ENCODE data around the gene SYT9. TPM values are rescaled to one million over a fixed set of nuclear protein-coding genes. Genes with fewer than 3 reads are reported as not detected.

Gene SYT9
- polyA plus RNA-seq, 4 donors = 0.09 to 0.72 TPM; not detected in 2

GRCh38 chr11:7508087-7508486, 256.4 kb downstream of the SYT9 start:
- peaks cover 0 to 25% (median 0%) of the 10 kb centered on the region in 3 donors for H3K4me1 ChIP-seq (ENCODE audit: control insufficient read depth in 3 of 3, insufficient read depth in 2 of 3, low read depth in 1 of 3, low read length in 2 of 3)
- DNase-seq (peak; percentile 27 to 52), FAIRE-seq (no peak)
- H3K27me3 ChIP-seq (ENCODE audit: control insufficient read depth in 3 of 3, insufficient read depth in 3 of 3, low read length in 3 of 3) = no peaks in the 10 kb centered on the region
- no peaks in the 10 kb centered on the region for H3K9me3 ChIP-seq (ENCODE audit: control insufficient read depth in 2 of 2, insufficient read depth in 1 of 2, low read depth in 1 of 2, low read length in 1 of 2)
- H3K27ac ChIP-seq (ENCODE audit: low read depth in 1 of 3, low read length in 2 of 3) = no peak overlapping the region
- no peak overlapping the region for H3K4me3 ChIP-seq (ENCODE audit: low read depth in 1 of 3, low read length in 3 of 3)
- peaks cover 0 to 2% (median 2%) of the 10 kb centered on the region in 3 donors for H3K36me3 ChIP-seq (ENCODE audit: control insufficient read depth in 3 of 3, insufficient read depth in 2 of 3, low read depth in 1 of 3, low read length in 3 of 3)
- 32 to 76% (median 47%) methylated on average over 3 of the region's 3 CpGs for WGBS, 3 donors

- FAIRE-seq (no peak), DNase-seq (no peak)
- peaks cover 0 to 2% (median 0%) of the 10 kb centered on the region in 3 donors for H3K36me3 ChIP-seq (ENCODE audit: control insufficient read depth in 3 of 3, insufficient read depth in 2 of 3, low read depth in 1 of 3, low read length in 3 of 3)
- H3K4me1 ChIP-seq (ENCODE audit: control insufficient read depth in 3 of 3, insufficient read depth in 2 of 3, low read depth in 1 of 3, low read length in 2 of 3) = peaks cover 0 to 25% (median 0%) of the 10 kb centered on the region in 3 donors
- no peaks in the 10 kb centered on the region for H3K9me3 ChIP-seq (ENCODE audit: control insufficient read depth in 2 of 2, insufficient read depth in 1 of 2, low read depth in 1 of 2, low read length in 1 of 2)
- no peak overlapping the region for H3K27ac ChIP-seq (ENCODE audit: low read depth in 1 of 3, low read length in 2 of 3)
- WGBS, 3 donors = 93 to 95% (median 95%) methylated on average over 2 of the region's 2 CpGs
- no peaks in the 10 kb centered on the region for H3K27me3 ChIP-seq (ENCODE audit: control insufficient read depth in 3 of 3, insufficient read depth in 3 of 3, low read length in 3 of 3)
- no peak overlapping the region for H3K4me3 ChIP-seq (ENCODE audit: low read depth in 1 of 3, low read length in 3 of 3)
These were observed 258.3 kb downstream of the SYT9 start for GRCh38 chr11:7509966-7510365.

GRCh38 chr11:7511401-7511800, 259.7 kb downstream of the SYT9 start:
- H3K4me3 ChIP-seq (ENCODE audit: low read depth in 1 of 3, low read length in 3 of 3) = no peak overlapping the region
- no peak for FAIRE-seq
- DNase-seq = peak; percentile 36 to 40
- 3 to 24% (median 12%) methylated on average over 5 of the region's 5 CpGs for WGBS, 3 donors
- H3K4me1 ChIP-seq (ENCODE audit: control insufficient read depth in 3 of 3, insufficient read depth in 2 of 3, low read depth in 1 of 3, low read length in 2 of 3) = peaks cover 0 to 30% (median 3%) of the 10 kb centered on the region in 3 donors
- H3K27ac ChIP-seq (ENCODE audit: low read depth in 1 of 3, low read length in 2 of 3) = peak overlapping the region in 1 of 3 donors; percentile 97
- peaks cover 0 to 4% (median 0%) of the 10 kb centered on the region in 3 donors for H3K36me3 ChIP-seq (ENCODE audit: control insufficient read depth in 3 of 3, insufficient read depth in 2 of 3, low read depth in 1 of 3, low read length in 3 of 3)
- no peaks in the 10 kb centered on the region for H3K27me3 ChIP-seq (ENCODE audit: control insufficient read depth in 3 of 3, insufficient read depth in 3 of 3, low read length in 3 of 3)
- no peaks in the 10 kb centered on the region for H3K9me3 ChIP-seq (ENCODE audit: control insufficient read depth in 2 of 2, insufficient read depth in 1 of 2, low read depth in 1 of 2, low read length in 1 of 2)

- Histone ChIP-seq H3K27ac (ENCODE audit: low read depth in 1 of 3, low read length in 2 of 3) (peak overlapping the region; percentile 77 to 97 (median 85)), H3K4me3 (ENCODE audit: low read depth in 1 of 3, low read length in 3 of 3) (peak overlapping the region in 2 of 3 donors; percentile 88 to 90), H3K9me3 (ENCODE audit: control insufficient read depth in 2 of 2, insufficient read depth in 1 of 2, low read depth in 1 of 2, low read length in 1 of 2) (no peaks in the 10 kb centered on the region), H3K36me3 (ENCODE audit: control insufficient read depth in 3 of 3, insufficient read depth in 2 of 3, low read depth in 1 of 3, low read length in 3 of 3) (peaks cover 0 to 5% (median 0%) of the 10 kb centered on the region in 3 donors), H3K4me1 (ENCODE audit: control insufficient read depth in 3 of 3, insufficient read depth in 2 of 3, low read depth in 1 of 3, low read length in 2 of 3) (peaks cover 0 to 30% (median 3%) of the 10 kb centered on the region in 3 donors), H3K27me3 (ENCODE audit: control insufficient read depth in 3 of 3, insufficient read depth in 3 of 3, low read length in 3 of 3) (no peaks in the 10 kb centered on the region)
- FAIRE-seq = no peak
- WGBS, 3 donors = 7 to 22% (median 14%) methylated on average over 18 of the region's 18 CpGs
- peak; percentile 63 to 73 for DNase-seq
These were observed 261.0 kb downstream of the SYT9 start for GRCh38 chr11:7512525-7513233.

GRCh38 chr11:7513234-7514098, 261.8 kb downstream of the SYT9 start, which contains the start of gene PPFIBP2:
Gene PPFIBP2, plus strand, starts transcription at chr11:7513999. Its CDS starts 35,477 bp downstream, at chr11:7549476.
- Histone ChIP-seq H3K27me3 (ENCODE audit: control insufficient read depth in 3 of 3, insufficient read depth in 3 of 3, low read length in 3 of 3) (no peaks in the 10 kb centered on the region), H3K4me3 (ENCODE audit: low read depth in 1 of 3, low read length in 3 of 3) (peak within 1 kb of the TSS; percentile 84 to 90 (median 88)), H3K36me3 (ENCODE audit: control insufficient read depth in 3 of 3, insufficient read depth in 2 of 3, low read depth in 1 of 3, low read length in 3 of 3) (peaks cover 0 to 5% (median 0%) of the 10 kb centered on the region in 3 donors), H3K27ac (ENCODE audit: low read depth in 1 of 3, low read length in 2 of 3) (peak within 1 kb of the TSS; percentile 77 to 97 (median 85)), H3K9me3 (ENCODE audit: control insufficient read depth in 2 of 2, insufficient read depth in 1 of 2, low read depth in 1 of 2, low read length in 1 of 2) (no peaks in the 10 kb centered on the region), H3K4me1 (ENCODE audit: control insufficient read depth in 3 of 3, insufficient read depth in 2 of 3, low read depth in 1 of 3, low read length in 2 of 3) (peaks cover 0 to 26% (median 3%) of the 10 kb centered on the region in 3 donors)
- DNase-seq (peak; percentile 81 to 93), FAIRE-seq (no peak)
- 0 to 1% (median 1%) methylated on average over 39 to 79 of the region's 79 CpGs for WGBS, 3 donors

- Histone ChIP-seq H3K27me3 (ENCODE audit: control insufficient read depth in 3 of 3, insufficient read depth in 3 of 3, low read length in 3 of 3) (no peaks in the 10 kb centered on the region), H3K36me3 (ENCODE audit: control insufficient read depth in 3 of 3, insufficient read depth in 2 of 3, low read depth in 1 of 3, low read length in 3 of 3) (peaks cover 0 to 6% (median 0%) of the 10 kb centered on the region in 3 donors), H3K9me3 (ENCODE audit: control insufficient read depth in 2 of 2, insufficient read depth in 1 of 2, low read depth in 1 of 2, low read length in 1 of 2) (no peaks in the 10 kb centered on the region), H3K4me1 (ENCODE audit: control insufficient read depth in 3 of 3, insufficient read depth in 2 of 3, low read depth in 1 of 3, low read length in 2 of 3) (peaks cover 0 to 23% (median 3%) of the 10 kb centered on the region in 3 donors), H3K4me3 (ENCODE audit: low read depth in 1 of 3, low read length in 3 of 3) (peak overlapping the region; percentile 84 to 90 (median 88)), H3K27ac (ENCODE audit: low read depth in 1 of 3, low read length in 2 of 3) (peak overlapping the region; percentile 77 to 97 (median 85))
- DNase-seq = peak in 1 of 2 donors; percentile 39
- 1 to 3% (median 2%) methylated on average over 29 to 31 of the region's 31 CpGs for WGBS, 3 donors
- no peak for FAIRE-seq
These were observed 262.4 kb downstream of the SYT9 start for GRCh38 chr11:7514099-7514591.

- 89 to 96% (median 92%) methylated on average over 1 of the region's 1 CpG for WGBS, 3 donors
- FAIRE-seq (no peak), DNase-seq (no peak)
- no peaks in the 10 kb centered on the region for H3K9me3 ChIP-seq (ENCODE audit: control insufficient read depth in 2 of 2, insufficient read depth in 1 of 2, low read depth in 1 of 2, low read length in 1 of 2)
- peaks cover 0 to 9% (median 0%) of the 10 kb centered on the region in 3 donors for H3K36me3 ChIP-seq (ENCODE audit: control insufficient read depth in 3 of 3, insufficient read depth in 2 of 3, low read depth in 1 of 3, low read length in 3 of 3)
- H3K4me1 ChIP-seq (ENCODE audit: control insufficient read depth in 3 of 3, insufficient read depth in 2 of 3, low read depth in 1 of 3, low read length in 2 of 3) = peaks cover 0 to 23% (median 3%) of the 10 kb centered on the region in 3 donors
- no peak overlapping the region for H3K27ac ChIP-seq (ENCODE audit: low read depth in 1 of 3, low read length in 2 of 3)
- H3K27me3 ChIP-seq (ENCODE audit: control insufficient read depth in 3 of 3, insufficient read depth in 3 of 3, low read length in 3 of 3) = no peaks in the 10 kb centered on the region
- H3K4me3 ChIP-seq (ENCODE audit: low read depth in 1 of 3, low read length in 3 of 3) = no peak overlapping the region
These were observed 263.8 kb downstream of the SYT9 start for GRCh38 chr11:7515447-7515886.

GRCh38 chr11:7516475-7516874, 264.8 kb downstream of the SYT9 start:
- peaks cover 0 to 9% (median 0%) of the 10 kb centered on the region in 3 donors for H3K36me3 ChIP-seq (ENCODE audit: control insufficient read depth in 3 of 3, insufficient read depth in 2 of 3, low read depth in 1 of 3, low read length in 3 of 3)
- FAIRE-seq (no peak), DNase-seq (no peak)
- 90 to 97% (median 90%) methylated on average over 12 of the region's 12 CpGs for WGBS, 3 donors
- H3K27me3 ChIP-seq (ENCODE audit: control insufficient read depth in 3 of 3, insufficient read depth in 3 of 3, low read length in 3 of 3) = no peaks in the 10 kb centered on the region
- H3K4me1 ChIP-seq (ENCODE audit: control insufficient read depth in 3 of 3, insufficient read depth in 2 of 3, low read depth in 1 of 3, low read length in 2 of 3) = peaks cover 0 to 22% (median 5%) of the 10 kb centered on the region in 3 donors
- no peaks in the 10 kb centered on the region for H3K9me3 ChIP-seq (ENCODE audit: control insufficient read depth in 2 of 2, insufficient read depth in 1 of 2, low read depth in 1 of 2, low read length in 1 of 2)
- H3K27ac ChIP-seq (ENCODE audit: low read depth in 1 of 3, low read length in 2 of 3) = no peak overlapping the region
- no peak overlapping the region for H3K4me3 ChIP-seq (ENCODE audit: low read depth in 1 of 3, low read length in 3 of 3)

Data from small intestine (tissue), 7 donors.